ENCODE results near the gene RAP2B. TPM values are rescaled to one million over a fixed set of nuclear protein-coding genes. Genes with fewer than 3 reads are reported as not detected.

RAP2B gene
- polyA plus RNA-seq, 1 donor, result 5.2 TPM

DNA sequence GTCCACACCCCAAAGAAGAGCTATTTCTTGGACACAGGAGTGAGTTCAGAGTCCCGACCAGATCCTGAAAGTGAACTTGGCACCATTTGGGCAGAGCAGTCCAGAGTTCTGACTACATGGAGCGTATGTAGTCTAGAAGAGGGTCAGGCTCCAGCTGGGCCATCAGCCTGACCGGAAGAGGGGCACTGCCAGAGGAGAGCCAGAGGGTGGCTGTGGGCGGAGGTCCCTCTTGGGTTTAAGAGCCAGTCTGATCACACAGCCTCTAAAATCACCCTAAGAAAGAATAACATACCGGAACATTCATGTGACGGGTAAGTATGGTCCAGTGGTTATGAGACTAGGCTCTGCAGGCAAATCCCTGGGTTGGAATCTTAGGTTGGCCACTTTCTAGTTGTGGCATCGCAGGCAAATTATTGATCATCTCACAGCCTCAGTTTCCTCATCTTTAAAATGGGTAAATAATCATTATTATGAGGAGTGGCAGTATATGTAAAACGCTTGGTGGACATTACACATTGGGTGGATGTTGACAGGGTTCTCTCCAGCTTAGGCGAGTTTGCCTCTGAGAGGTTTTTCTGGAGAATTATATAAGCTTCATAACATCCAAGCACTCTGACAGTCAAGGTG, 2.1 kb upstream of the RAP2B start:
- Histone ChIP-seq H3K4me1 (ENCODE audit: control insufficient read depth, insufficient read depth, low read length) (peaks cover 15% of the 10 kb centered on the region), H3K27ac (ENCODE audit: low read length) (peak overlapping the region; percentile 89), H3K27me3 (ENCODE audit: control insufficient read depth, insufficient read depth, low read length) (no peaks in the 10 kb centered on the region), H3K4me3 (ENCODE audit: low read length) (peak overlapping the region; percentile 71), H3K9me3 (ENCODE audit: control insufficient read depth, low read depth, low read length) (peaks cover 3% of the 10 kb centered on the region), H3K36me3 (ENCODE audit: control insufficient read depth, insufficient read depth, low read length) (no peaks in the 10 kb centered on the region)
- no CpG with 5 or more reads among the region's 9 CpGs for WGBS (ENCODE audit: insufficient coverage, low lambda C conversion rate)
- peak in 1 of 2 donors; percentile 13 for DNase-seq

DNA sequence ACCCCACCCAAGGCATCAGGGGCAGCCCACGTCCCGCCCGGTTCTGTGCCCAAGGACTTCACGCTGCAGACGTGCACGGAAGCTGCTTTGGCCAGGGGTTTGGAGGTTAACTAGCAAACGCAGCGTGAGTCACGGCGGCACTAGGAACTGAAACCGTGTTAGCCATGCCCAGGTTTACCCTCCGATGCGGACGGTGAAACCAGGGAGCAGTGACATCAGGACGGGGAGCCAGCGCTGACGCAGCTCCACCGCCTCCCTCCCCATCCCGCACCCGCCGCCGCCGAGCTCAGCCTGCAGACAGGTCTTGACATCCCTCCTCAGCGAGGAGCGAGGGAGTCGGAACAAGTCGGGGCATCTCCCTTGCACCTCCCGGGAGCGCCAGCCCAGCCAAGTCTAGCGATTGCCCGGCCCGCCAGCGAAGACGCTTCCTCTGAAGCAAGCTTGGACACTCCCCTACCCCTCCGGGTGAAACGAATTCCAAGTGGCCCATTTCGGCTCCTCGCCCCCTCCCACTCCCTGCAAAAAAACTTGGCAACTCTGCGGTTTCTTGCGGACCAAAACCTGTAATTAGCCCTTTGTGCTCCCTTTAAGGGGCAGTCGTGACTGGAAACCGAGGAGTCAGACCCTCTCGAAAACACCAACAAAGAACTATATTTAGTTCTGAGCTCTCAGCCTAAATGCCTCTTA, 1.4 kb upstream of the RAP2B start:
- Histone ChIP-seq H3K4me1 (ENCODE audit: control insufficient read depth, insufficient read depth, low read length) (peaks cover 15% of the 10 kb centered on the region), H3K36me3 (ENCODE audit: control insufficient read depth, insufficient read depth, low read length) (no peaks in the 10 kb centered on the region), H3K27ac (ENCODE audit: low read length) (peak overlapping the region; percentile 89), H3K27me3 (ENCODE audit: control insufficient read depth, insufficient read depth, low read length) (no peaks in the 10 kb centered on the region), H3K4me3 (ENCODE audit: low read length) (peak overlapping the region; percentile 71), H3K9me3 (ENCODE audit: control insufficient read depth, low read depth, low read length) (peaks cover 3% of the 10 kb centered on the region)
- peak; percentile 69 to 83 for DNase-seq
- WGBS (ENCODE audit: insufficient coverage, low lambda C conversion rate), result 0% methylated on average over 2 of the region's 43 CpGs

GRCh38 chr3:153161138-153161713, 800 bp upstream of the RAP2B start:
- peaks cover 3% of the 10 kb centered on the region for H3K9me3 ChIP-seq (ENCODE audit: control insufficient read depth, low read depth, low read length)
- H3K27me3 ChIP-seq (ENCODE audit: control insufficient read depth, insufficient read depth, low read length), result no peaks in the 10 kb centered on the region
- H3K36me3 ChIP-seq (ENCODE audit: control insufficient read depth, insufficient read depth, low read length), result no peaks in the 10 kb centered on the region
- DNase-seq, result peak; percentile 93 to 95
- peak overlapping the region; percentile 71 for H3K4me3 ChIP-seq (ENCODE audit: low read length)
- no CpG with 5 or more reads among the region's 27 CpGs for WGBS (ENCODE audit: insufficient coverage, low lambda C conversion rate)
- H3K27ac ChIP-seq (ENCODE audit: low read length), result peak overlapping the region; percentile 89
- peaks cover 15% of the 10 kb centered on the region for H3K4me1 ChIP-seq (ENCODE audit: control insufficient read depth, insufficient read depth, low read length)

- peak overlapping the region; percentile 54 for H3K27ac ChIP-seq (ENCODE audit: low read length)
- peak overlapping the region; percentile 71 for H3K4me3 ChIP-seq (ENCODE audit: low read length)
- no CpG with 5 or more reads among the region's 86 CpGs for WGBS (ENCODE audit: insufficient coverage, low lambda C conversion rate)
- peaks cover 3% of the 10 kb centered on the region for H3K9me3 ChIP-seq (ENCODE audit: control insufficient read depth, low read depth, low read length)
- no peaks in the 10 kb centered on the region for H3K36me3 ChIP-seq (ENCODE audit: control insufficient read depth, insufficient read depth, low read length)
- no peaks in the 10 kb centered on the region for H3K27me3 ChIP-seq (ENCODE audit: control insufficient read depth, insufficient read depth, low read length)
- peaks cover 15% of the 10 kb centered on the region for H3K4me1 ChIP-seq (ENCODE audit: control insufficient read depth, insufficient read depth, low read length)
- DNase-seq, result peak; percentile 19 to 73
Measured at GRCh38 chr3:153162513-153163392, 727 bp downstream of the RAP2B start.

DNA sequence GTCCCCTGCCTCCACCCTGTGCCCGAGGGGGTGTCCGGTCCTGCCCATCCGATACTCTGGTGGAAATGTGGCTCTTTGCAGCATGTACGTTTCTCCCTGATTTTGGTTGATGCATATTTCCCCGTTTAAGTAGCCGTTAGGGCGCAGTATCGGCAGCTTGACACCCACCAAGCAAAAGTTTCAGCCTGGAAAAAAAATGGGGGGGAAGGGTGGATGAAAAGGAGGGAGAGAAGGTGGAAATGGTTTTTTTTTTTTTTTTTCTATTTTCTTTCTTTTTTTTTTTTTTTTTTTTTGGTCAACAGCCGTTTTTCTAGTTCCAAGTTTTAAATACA, 1.3 kb downstream of the RAP2B start:
- Histone ChIP-seq H3K4me3 (ENCODE audit: low read length) (peak overlapping the region; percentile 71), H3K27me3 (ENCODE audit: control insufficient read depth, insufficient read depth, low read length) (no peaks in the 10 kb centered on the region), H3K4me1 (ENCODE audit: control insufficient read depth, insufficient read depth, low read length) (peaks cover 15% of the 10 kb centered on the region), H3K9me3 (ENCODE audit: control insufficient read depth, low read depth, low read length) (peaks cover 3% of the 10 kb centered on the region), H3K27ac (ENCODE audit: low read length) (peak overlapping the region; percentile 54), H3K36me3 (ENCODE audit: control insufficient read depth, insufficient read depth, low read length) (no peaks in the 10 kb centered on the region)
- DNase-seq, result no peak
- no CpG with 5 or more reads among the region's 9 CpGs for WGBS (ENCODE audit: insufficient coverage, low lambda C conversion rate)

GRCh38 chr3:153163756-153164550, 1.9 kb downstream of the RAP2B start:
- peaks cover 3% of the 10 kb centered on the region for H3K9me3 ChIP-seq (ENCODE audit: control insufficient read depth, low read depth, low read length)
- H3K27ac ChIP-seq (ENCODE audit: low read length), result no peak overlapping the region
- H3K27me3 ChIP-seq (ENCODE audit: control insufficient read depth, insufficient read depth, low read length), result no peaks in the 10 kb centered on the region
- no CpG with 5 or more reads among the region's 5 CpGs for WGBS (ENCODE audit: insufficient coverage, low lambda C conversion rate)
- peak in 1 of 2 donors; percentile 21 for DNase-seq
- H3K4me3 ChIP-seq (ENCODE audit: low read length), result peak overlapping the region; percentile 71
- no peaks in the 10 kb centered on the region for H3K36me3 ChIP-seq (ENCODE audit: control insufficient read depth, insufficient read depth, low read length)
- peaks cover 15% of the 10 kb centered on the region for H3K4me1 ChIP-seq (ENCODE audit: control insufficient read depth, insufficient read depth, low read length)

- peak in 1 of 2 donors; percentile 4 for DNase-seq
- Histone ChIP-seq H3K36me3 (ENCODE audit: control insufficient read depth, insufficient read depth, low read length) (no peaks in the 10 kb centered on the region), H3K27me3 (ENCODE audit: control insufficient read depth, insufficient read depth, low read length) (no peaks in the 10 kb centered on the region), H3K4me3 (ENCODE audit: low read length) (no peak overlapping the region), H3K27ac (ENCODE audit: low read length) (no peak overlapping the region), H3K9me3 (ENCODE audit: control insufficient read depth, low read depth, low read length) (peaks cover 3% of the 10 kb centered on the region), H3K4me1 (ENCODE audit: control insufficient read depth, insufficient read depth, low read length) (peaks cover 4% of the 10 kb centered on the region)
Measured at GRCh38 chr3:153165261-153165681, 3.2 kb downstream of the RAP2B start.

GRCh38 chr3:153166206-153166605, 4.2 kb downstream of the RAP2B start:
- Histone ChIP-seq H3K4me3 (ENCODE audit: low read length) (no peak overlapping the region), H3K27me3 (ENCODE audit: control insufficient read depth, insufficient read depth, low read length) (no peaks in the 10 kb centered on the region), H3K36me3 (ENCODE audit: control insufficient read depth, insufficient read depth, low read length) (no peaks in the 10 kb centered on the region), H3K27ac (ENCODE audit: low read length) (no peak overlapping the region), H3K4me1 (ENCODE audit: control insufficient read depth, insufficient read depth, low read length) (peaks cover 4% of the 10 kb centered on the region), H3K9me3 (ENCODE audit: control insufficient read depth, low read depth, low read length) (peaks cover 3% of the 10 kb centered on the region)
- DNase-seq, result peak in 1 of 2 donors; percentile 4
- 85% methylated on average over 2 of the region's 3 CpGs for WGBS (ENCODE audit: insufficient coverage, low lambda C conversion rate)

DNA sequence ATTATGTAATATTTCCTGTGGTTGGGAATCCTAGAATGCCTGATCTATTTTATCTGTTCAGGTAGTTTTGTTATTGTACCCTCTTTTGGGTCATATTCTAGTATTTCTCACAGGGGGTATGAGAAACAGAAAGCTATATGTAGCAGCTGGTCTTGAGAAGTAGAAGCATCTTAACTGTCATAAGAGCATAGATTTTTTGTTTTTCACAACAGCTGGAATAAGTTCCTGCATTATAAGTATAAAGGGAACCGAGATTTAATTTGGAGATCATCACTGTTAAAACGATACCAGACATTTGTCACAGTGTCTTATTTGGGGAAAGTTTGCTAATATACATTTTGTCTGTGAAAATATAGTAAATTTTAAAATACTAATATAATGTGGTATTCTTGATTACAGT, 4.8 kb downstream of the RAP2B start:
- H3K4me3 ChIP-seq (ENCODE audit: low read length), result no peak overlapping the region
- no peaks in the 10 kb centered on the region for H3K27me3 ChIP-seq (ENCODE audit: control insufficient read depth, insufficient read depth, low read length)
- WGBS (ENCODE audit: insufficient coverage, low lambda C conversion rate), result 100% methylated on average over 2 of the region's 2 CpGs
- DNase-seq, result no peak
- H3K27ac ChIP-seq (ENCODE audit: low read length), result no peak overlapping the region
- no peaks in the 10 kb centered on the region for H3K36me3 ChIP-seq (ENCODE audit: control insufficient read depth, insufficient read depth, low read length)
- peaks cover 3% of the 10 kb centered on the region for H3K9me3 ChIP-seq (ENCODE audit: control insufficient read depth, low read depth, low read length)
- peaks cover 4% of the 10 kb centered on the region for H3K4me1 ChIP-seq (ENCODE audit: control insufficient read depth, insufficient read depth, low read length)

Data from large intestine (tissue), 3 donors.